HG02623 (cell line): ENCODE measurements around the gene TIMM13.

Experiments
- ATAC-seq: cut with Tn5 transposase; IDR thresholded peaks from one replicate; pipeline ENCODE4 v1.9.1; 2021; ENCODE audit warnings: moderate library complexity; ENCODE audit not compliant: unreplicated experiment

The TIMM13 gene

DNA sequence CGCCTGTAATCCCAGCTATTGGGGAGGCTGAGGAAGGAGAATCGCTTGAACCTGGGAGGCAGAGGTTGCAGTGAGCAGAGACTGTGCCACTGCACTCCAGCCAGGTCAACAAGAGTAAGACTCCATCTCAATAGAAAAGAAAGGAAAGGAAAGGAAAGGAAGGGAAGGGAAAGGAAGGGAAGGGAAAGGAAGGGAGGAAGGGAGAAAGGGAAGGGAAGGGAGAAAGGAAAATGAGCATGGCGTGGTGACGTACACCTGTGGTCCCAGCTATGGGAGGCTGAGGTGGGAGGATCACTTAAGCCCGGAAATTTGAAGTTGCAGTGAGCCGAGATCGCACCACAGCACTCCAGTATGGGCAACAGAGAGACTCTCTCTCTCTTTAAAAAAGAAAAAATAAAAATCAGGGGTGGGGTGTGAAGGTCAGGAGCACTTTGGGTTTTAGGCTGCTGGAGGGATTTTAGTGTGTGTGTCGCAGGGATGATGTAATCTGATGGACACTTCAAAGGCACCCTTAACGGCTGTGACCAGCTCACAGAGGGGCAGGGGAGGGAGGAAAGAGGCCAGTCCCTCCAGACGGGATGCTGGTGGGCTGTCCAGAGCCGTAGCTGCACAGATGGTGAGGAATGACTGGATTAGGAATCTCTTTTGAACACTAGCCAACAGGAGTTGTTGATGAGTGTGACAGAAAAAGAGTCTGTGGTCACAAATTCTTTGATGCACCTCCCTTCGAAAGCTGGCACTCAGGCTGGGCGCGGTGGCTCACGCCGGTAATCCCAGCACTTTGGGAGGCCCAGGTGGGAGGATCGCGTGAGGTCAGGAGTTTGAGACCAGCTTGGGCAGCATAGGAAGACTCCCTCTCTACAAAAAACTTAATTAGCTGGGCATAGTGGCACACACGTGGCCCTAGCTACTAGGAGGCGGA lies 39.8 kb downstream of the TIMM13 start:
- ATAC-seq = no peak

GRCh38 chr19:2385053-2385721 lies 42.2 kb downstream of the TIMM13 start:
- ATAC-seq = no peak

GRCh38 chr19:2382530-2383222 lies 44.7 kb downstream of the TIMM13 start:
- ATAC-seq = no peak

GRCh38 chr19:2381148-2381820 lies 46.1 kb downstream of the TIMM13 start:
- ATAC-seq = no peak

GRCh38 chr19:2380567-2380966 lies 46.8 kb downstream of the TIMM13 start:
- no peak for ATAC-seq

GRCh38 chr19:2376784-2377519 lies 50.4 kb downstream of the TIMM13 start:
- ATAC-seq = no peak
